Type B pancreatic cell (in vitro differentiated cells): ENCODE measurements around the gene ID4. TPM values are rescaled to one million over a fixed set of nuclear protein-coding genes. Genes with fewer than 3 reads are reported as not detected.

Experiments used
- DNase-seq: peaks from one replicate; pipeline ENCODE4 v3.0.0; 2021; ENCODE audit warnings: mixed read lengths; ENCODE audit not compliant: unreplicated experiment; ENCODE audit errors: extremely low spot score
- H3K27ac Mint-ChIP-seq: 2 replicates; pipeline ENCODE4 v1.8.0; 2021; ENCODE audit warnings: mild to moderate bottlenecking, mixed read lengths
- H3K27me3 Mint-ChIP-seq: 2 replicates; pipeline ENCODE4 v1.8.0; 2021; ENCODE audit warnings: mixed read lengths
- H3K36me3 Mint-ChIP-seq: 2 replicates; pipeline ENCODE4 v1.8.0; 2021; ENCODE audit warnings: mixed read lengths
- H3K4me1 Mint-ChIP-seq: one replicate; pipeline ENCODE4 v1.8.0; 2021; ENCODE audit warnings: mixed read lengths; ENCODE audit not compliant: unreplicated experiment
- H3K4me3 Mint-ChIP-seq: 2 replicates; pipeline ENCODE4 v1.8.0; 2021; ENCODE audit warnings: mild to moderate bottlenecking, mixed read lengths
- H3K9me3 Mint-ChIP-seq: 2 replicates; pipeline ENCODE4 v1.8.0; 2021; ENCODE audit warnings: mixed read lengths
- CTCF ChIP-seq: fragments of 200-600 bp; sonication (generic); conservative IDR thresholded peaks from 2 replicates; pipeline ENCODE4 v1.5.0; 2021; ENCODE audit warnings: antibody characterized with exemption, mild to moderate bottlenecking
- total RNA-seq: library from RNA; stranded (reverse); gene quantifications from 2 replicates; pipeline ENCODE4 v1.2.1, GENCODE V29; 2021; ENCODE audit warnings: low replicate concordance

The ID4 gene
- total RNA-seq, 1 donor from 2014 or later, result 90.9 TPM

- H3K27me3 Mint-ChIP-seq, result peaks cover 6% of the 10 kb centered on the region
- DNase-seq, result no peak
- no peaks in the 10 kb centered on the region for H3K36me3 Mint-ChIP-seq
- no peak overlapping the region for H3K27ac Mint-ChIP-seq
- no peaks in the 10 kb centered on the region for H3K9me3 Mint-ChIP-seq
- peaks cover 7% of the 10 kb centered on the region for H3K4me1 Mint-ChIP-seq
- H3K4me3 Mint-ChIP-seq, result no peak overlapping the region
- no peak for TF ChIP-seq CTCF
Observed at GRCh38 chr6:19870322-19870721, 33.2 kb downstream of the ID4 start.

GRCh38 chr6:19873031-19873430 is 35.9 kb downstream of the ID4 start:
- H3K4me3 Mint-ChIP-seq, result no peak overlapping the region
- no peak for DNase-seq

GRCh38 chr6:19876672-19877071 is 39.5 kb downstream of the ID4 start:
- DNase-seq, result no peak
- Mint-ChIP-seq H3K4me3 (no peak overlapping the region), H3K27ac (no peak overlapping the region), H3K9me3 (no peaks in the 10 kb centered on the region), H3K27me3 (no peaks in the 10 kb centered on the region), H3K36me3 (no peaks in the 10 kb centered on the region), H3K4me1 (no peaks in the 10 kb centered on the region)
- no peak for TF ChIP-seq CTCF

More at GRCh38 chr6:19873031-19873430, 35.9 kb downstream of the ID4 start:
- Mint-ChIP-seq H3K27me3 (no peaks in the 10 kb centered on the region), H3K9me3 (no peaks in the 10 kb centered on the region), H3K4me1 (no peaks in the 10 kb centered on the region), H3K27ac (no peak overlapping the region), H3K36me3 (no peaks in the 10 kb centered on the region)
- TF ChIP-seq CTCF, result peak; percentile 36

GRCh38 chr6:19879663-19880062 is 42.5 kb downstream of the ID4 start:
- H3K36me3 Mint-ChIP-seq, result no peaks in the 10 kb centered on the region
- no peaks in the 10 kb centered on the region for H3K27me3 Mint-ChIP-seq
- DNase-seq, result no peak
- no peaks in the 10 kb centered on the region for H3K4me1 Mint-ChIP-seq
- no peak overlapping the region for H3K4me3 Mint-ChIP-seq
- H3K9me3 Mint-ChIP-seq, result no peaks in the 10 kb centered on the region
- H3K27ac Mint-ChIP-seq, result no peak overlapping the region
- TF ChIP-seq CTCF, result no peak

GRCh38 chr6:19880066-19880465 is 42.9 kb downstream of the ID4 start:
- no peaks in the 10 kb centered on the region for H3K36me3 Mint-ChIP-seq
- DNase-seq, result no peak
- no peak for TF ChIP-seq CTCF
- no peaks in the 10 kb centered on the region for H3K9me3 Mint-ChIP-seq
- no peaks in the 10 kb centered on the region for H3K4me1 Mint-ChIP-seq
- H3K27me3 Mint-ChIP-seq, result no peaks in the 10 kb centered on the region
- no peak overlapping the region for H3K4me3 Mint-ChIP-seq
- no peak overlapping the region for H3K27ac Mint-ChIP-seq

GRCh38 chr6:19891451-19891850 is 54.3 kb downstream of the ID4 start:
- no peak for DNase-seq
- H3K36me3 Mint-ChIP-seq, result peaks cover 7% of the 10 kb centered on the region
- no peak for TF ChIP-seq CTCF
- no peak overlapping the region for H3K4me3 Mint-ChIP-seq
- H3K27ac Mint-ChIP-seq, result no peak overlapping the region
- H3K27me3 Mint-ChIP-seq, result no peaks in the 10 kb centered on the region
- H3K9me3 Mint-ChIP-seq, result peaks cover 9% of the 10 kb centered on the region
- H3K4me1 Mint-ChIP-seq, result peaks cover 14% of the 10 kb centered on the region
